Activated effector memory CD4-positive, alpha-beta T cell treated with anti-CD3 and anti-CD28 coated beads, Interleukin-2, amount 50 U/mL, for 16 hours (primary cell): Measurements from ENCODE around the gene LRRK1.
A peak's percentile ranks its signal among the peaks of the same experiment; 100 is the strongest.

Experiments
- DNase-seq: peaks from one replicate; pipeline ENCODE4 v3.0.0-alpha.2; 2020

The LRRK1 gene

GRCh38 chr15:101026656-101027272 lies 107.6 kb downstream of the LRRK1 start:
- no peak for DNase-seq

- no peak for DNase-seq
These were observed 108.2 kb downstream of the LRRK1 start for GRCh38 chr15:101027273-101027901.

- DNase-seq, result no peak
These were observed 108.8 kb downstream of the LRRK1 start for GRCh38 chr15:101027920-101028319.

- DNase-seq, result no peak
These were observed 109.2 kb downstream of the LRRK1 start for GRCh38 chr15:101028321-101028720.

- DNase-seq, result no peak
These were observed 109.7 kb downstream of the LRRK1 start for GRCh38 chr15:101028772-101029438.

GRCh38 chr15:101029971-101030661 lies 111.0 kb downstream of the LRRK1 start:
- no peak for DNase-seq

- no peak for DNase-seq
These were observed 112.1 kb downstream of the LRRK1 start for GRCh38 chr15:101031213-101031612.

- DNase-seq, result no peak
These were observed 114.6 kb downstream of the LRRK1 start for GRCh38 chr15:101033801-101034200.

- DNase-seq, result no peak
These were observed 116.5 kb downstream of the LRRK1 start for GRCh38 chr15:101035611-101036010.

- DNase-seq, result no peak
These were observed 117.0 kb downstream of the LRRK1 start for GRCh38 chr15:101036189-101036588.

- no peak for DNase-seq
These were observed 118.1 kb downstream of the LRRK1 start for GRCh38 chr15:101037090-101037830.

GRCh38 chr15:101038327-101039003 lies 119.3 kb downstream of the LRRK1 start:
- DNase-seq, result no peak

GRCh38 chr15:101039461-101039860 lies 120.3 kb downstream of the LRRK1 start:
- no peak for DNase-seq

GRCh38 chr15:101042320-101042719 lies 123.2 kb downstream of the LRRK1 start:
- no peak for DNase-seq

- DNase-seq, result no peak
These were observed 123.9 kb downstream of the LRRK1 start for GRCh38 chr15:101043011-101043410.

- peak; percentile 30 for DNase-seq
These were observed 124.9 kb downstream of the LRRK1 start for GRCh38 chr15:101043911-101044624.

GRCh38 chr15:101044625-101045235 lies 125.6 kb downstream of the LRRK1 start:
- DNase-seq, result peak; percentile 48

- no peak for DNase-seq
These were observed 126.1 kb downstream of the LRRK1 start for GRCh38 chr15:101045236-101045646.

GRCh38 chr15:101045835-101046691 lies 126.9 kb downstream of the LRRK1 start:
- DNase-seq, result peak; percentile 45

GRCh38 chr15:101046826-101047225 lies 127.7 kb downstream of the LRRK1 start:
- DNase-seq, result no peak
